ENCODE measurements around the gene LGI4.

Gene LGI4

DNA sequence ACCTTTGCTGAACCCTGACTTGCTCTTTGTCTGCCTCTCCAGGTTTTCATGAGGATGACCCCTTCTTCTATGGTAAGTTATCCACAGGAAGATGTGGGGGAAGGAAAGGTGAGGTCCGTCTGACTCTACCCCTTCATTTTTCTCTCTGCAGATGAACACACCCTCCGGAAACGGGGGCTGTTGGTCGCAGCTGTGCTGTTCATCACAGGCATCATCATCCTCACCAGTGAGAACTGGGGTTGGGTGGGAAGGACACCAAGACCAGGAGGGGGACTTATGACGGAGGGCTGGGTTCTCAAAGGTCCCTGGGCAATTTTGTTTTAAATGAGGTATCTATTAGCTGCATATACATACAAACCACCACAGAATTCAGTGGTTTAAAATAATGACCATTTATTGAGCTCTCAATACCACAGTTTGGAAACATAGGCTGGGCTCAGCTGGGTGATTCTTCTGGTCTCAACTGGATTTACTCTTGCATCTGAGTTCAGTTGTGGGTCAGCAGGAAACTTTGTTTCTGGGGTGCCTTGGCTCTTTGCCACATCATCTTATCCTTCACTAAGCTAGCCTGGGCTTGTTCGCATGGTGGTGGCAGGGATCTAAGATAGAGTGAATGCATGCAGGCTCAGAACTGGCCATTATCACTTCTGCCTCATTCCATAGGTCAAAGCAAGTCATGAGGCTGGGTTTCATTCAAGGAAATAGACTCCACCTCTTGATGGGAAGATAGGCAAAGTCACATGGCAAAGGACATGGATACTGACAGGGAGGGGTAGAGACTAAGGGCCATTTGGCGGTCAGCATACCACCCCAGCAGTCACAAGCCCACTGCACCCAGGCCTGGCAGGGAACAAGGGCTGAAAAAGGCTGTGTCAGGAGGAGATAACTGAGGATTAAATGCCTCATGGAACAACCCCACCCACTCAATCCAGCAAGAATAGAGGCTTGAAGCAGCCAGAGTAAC is 31.5 kb upstream of the LGI4 start:
- TF ChIP-seq CTCF (conservative IDR thresholded peaks at IDR 0.05) = no peak
- no peak overlapping the region for H3K27ac ChIP-seq

GRCh38 chr19:35165200-35166058 is 30.6 kb upstream of the LGI4 start:
- H3K27ac ChIP-seq = no peak overlapping the region
- no peak for TF ChIP-seq CTCF (conservative IDR thresholded peaks at IDR 0.05)

DNA sequence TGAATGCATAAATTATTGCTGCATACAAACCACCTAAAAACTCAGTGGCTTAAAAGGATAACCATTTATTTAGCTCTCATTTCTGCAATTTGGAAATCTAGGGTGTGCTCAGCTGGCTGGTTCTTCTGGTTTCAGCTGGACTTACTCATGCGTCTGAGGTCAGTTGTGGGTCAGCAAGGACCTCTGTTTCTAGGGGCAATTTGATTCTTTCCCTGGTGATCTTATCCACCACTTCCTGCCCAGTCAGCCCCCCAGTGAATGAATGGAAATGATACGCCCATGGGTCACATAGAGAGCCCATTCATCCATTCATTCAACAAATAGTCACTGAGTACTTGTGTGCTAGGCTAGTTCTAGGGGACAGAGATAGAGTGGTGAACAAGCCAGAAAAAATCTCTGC is 29.6 kb upstream of the LGI4 start:
- TF ChIP-seq CTCF (conservative IDR thresholded peaks at IDR 0.05) = no peak
- no peak overlapping the region for H3K27ac ChIP-seq

- no peak overlapping the region for H3K27ac ChIP-seq
- no peak for TF ChIP-seq CTCF (conservative IDR thresholded peaks at IDR 0.05)
Observed at GRCh38 chr19:35162471-35163326, 27.8 kb upstream of the LGI4 start.

DNA sequence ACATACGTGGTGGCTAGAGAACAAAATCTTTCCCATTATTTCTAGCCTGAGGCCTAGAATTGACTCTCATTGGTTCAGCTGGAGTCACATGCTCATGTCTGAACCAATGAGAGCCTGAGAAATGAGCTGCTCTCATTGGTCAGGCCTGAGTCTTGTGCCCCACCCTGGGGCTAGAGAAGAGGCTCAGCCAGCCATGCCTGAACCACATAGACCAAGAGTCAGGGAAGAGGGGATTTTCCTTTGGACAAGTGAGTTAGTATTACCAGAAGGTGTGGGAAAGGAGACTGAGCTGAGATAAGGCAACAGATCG is 26.5 kb upstream of the LGI4 start:
- TF ChIP-seq CTCF (conservative IDR thresholded peaks at IDR 0.05) = no peak
- H3K27ac ChIP-seq = no peak overlapping the region

DNA sequence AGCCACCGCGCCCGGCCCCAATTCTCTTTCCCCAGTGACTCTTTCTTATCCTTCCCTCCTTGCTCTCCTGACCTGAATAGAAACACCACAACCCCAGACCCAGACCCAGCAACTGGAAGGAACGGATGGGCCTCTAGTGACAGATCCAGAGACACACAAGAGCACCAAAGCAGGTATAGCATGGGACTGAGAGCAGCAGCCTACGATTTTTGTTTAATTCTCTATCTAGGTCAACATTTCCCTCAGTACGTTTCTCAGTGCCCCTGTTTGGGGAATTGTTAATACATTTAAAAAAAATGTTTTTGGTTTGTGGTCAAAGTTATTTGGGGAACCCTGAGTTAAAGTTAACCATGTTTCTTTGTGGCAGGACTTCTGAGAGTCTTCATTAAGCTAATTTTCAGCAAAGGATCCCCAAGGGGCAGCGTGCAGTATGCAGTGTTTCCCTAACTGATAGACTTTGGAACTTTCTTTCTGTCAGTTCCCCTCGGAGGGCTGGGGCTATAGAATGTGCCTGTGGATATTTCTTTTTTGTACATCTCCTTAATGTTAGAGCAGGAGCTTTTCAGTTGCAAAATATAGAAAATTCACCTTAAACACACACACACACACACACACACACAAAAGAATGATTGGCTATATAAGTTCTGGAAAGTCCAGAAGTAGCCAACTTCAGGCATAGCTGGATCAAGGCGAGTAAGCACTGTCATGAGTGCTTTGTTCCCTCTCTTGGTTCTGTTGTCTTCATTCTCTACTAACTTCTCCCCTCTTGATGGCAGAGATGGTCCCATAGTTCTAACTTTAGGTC is 26.0 kb upstream of the LGI4 start:
- TF ChIP-seq CTCF (conservative IDR thresholded peaks at IDR 0.05) = no peak
- no peak overlapping the region for H3K27ac ChIP-seq
